Cardiac muscle cell (in vitro differentiated cells and primary cell): Measurements from ENCODE around the gene TAAR8. TPM values are rescaled to one million over a fixed set of nuclear protein-coding genes. Genes with fewer than 3 reads are reported as not detected.
"Not testable (repeated sequence)": the region's sequence is repeated elsewhere in the genome, so short reads cannot be mapped to it uniquely, and the experiment has no call there.

Experiments used
- DNase-seq, 2 donors: peaks; one replicate each; pipeline versions ENCODE4 v3.0.0 to v3.0.0-alpha.2; 2010 to 2017; ENCODE audit warnings: low read depth in 1 of 2, low spot score in 1 of 2
- H3K27ac ChIP-seq: fragments of 200-600 bp; sonication (generic); 2 replicates; pipeline ENCODE4 v1.5.1; 2016
- H3K27me3 ChIP-seq: fragments of 200-600 bp; sonication (generic); 2 replicates; pipeline ENCODE4 v1.6.0; 2016; ENCODE audit warnings: control low read depth
- H3K36me3 ChIP-seq: fragments of 200-600 bp; sonication (generic); 2 replicates; pipeline ENCODE4 v1.5.1; 2016; ENCODE audit warnings: control low read depth
- H3K4me1 ChIP-seq: fragments of 200-600 bp; sonication (generic); 2 replicates; pipeline ENCODE4 v1.8.1; 2017; ENCODE audit warnings: low read depth, mild to moderate bottlenecking, mixed run types
- H3K4me3 ChIP-seq: fragments of 200-600 bp; sonication (generic); 2 replicates; pipeline ENCODE4 v1.5.1; 2016; ENCODE audit warnings: mild to moderate bottlenecking
- H3K9me3 ChIP-seq: fragments of 200-600 bp; sonication (generic); 2 replicates; pipeline ENCODE4 v1.5.1; 2017; ENCODE audit warnings: low read depth, mild to moderate bottlenecking, control low read depth
- CTCF ChIP-seq: IDR thresholded peaks from 2 replicates; pipeline ENCODE4 v1.5.1; 2012; ENCODE audit warnings: low read depth, mild to moderate bottlenecking, low read length
- polyA plus RNA-seq: library from polyadenylated mRNA; unstranded; fragments of >200 nt; fragmentation: Nextera tagmentation; extraction: Ambion mirVana; gene quantifications from 2 replicates; pipeline ENCODE4 v1.2.1, GENCODE V29; 2016
- total RNA-seq: library from RNA; depleted of rRNA; stranded (reverse); fragments of >200 nt; gene quantifications from 2 replicates; pipeline ENCODE4 v1.2.3, GENCODE V29; 2016

TAAR8 gene
- total and polyA plus RNA-seq, 2 experiments from 2014 or later: not detected

GRCh38 chr6:132530293-132530974 lies 22.0 kb upstream of the TAAR8 start:
- Histone ChIP-seq H3K36me3 (no peaks in the 10 kb centered on the region), H3K4me1 (no peaks in the 10 kb centered on the region), H3K27me3 (no peaks in the 10 kb centered on the region), H3K27ac (no peak overlapping the region), H3K9me3 (no peaks in the 10 kb centered on the region), H3K4me3 (no peak overlapping the region)
- peak; percentile 67 for TF ChIP-seq CTCF
- DNase-seq: peak; percentile 79

- H3K27me3 ChIP-seq, DNase-seq, H3K27ac ChIP-seq, H3K4me3 ChIP-seq, H3K4me1 ChIP-seq, H3K9me3 ChIP-seq, H3K36me3 ChIP-seq: not testable (repeated sequence)
Measured at GRCh38 chr6:132534546-132534945, 17.9 kb upstream of the TAAR8 start.

- Histone ChIP-seq H3K36me3 (no peaks in the 10 kb centered on the region), H3K27ac (no peak overlapping the region), H3K27me3 (no peaks in the 10 kb centered on the region), H3K4me3 (no peak overlapping the region), H3K9me3 (no peaks in the 10 kb centered on the region), H3K4me1 (no peaks in the 10 kb centered on the region)
- DNase-seq: no peak
- no peak for TF ChIP-seq CTCF
Measured at GRCh38 chr6:132537145-132537544, 15.3 kb upstream of the TAAR8 start.

GRCh38 chr6:132537977-132538376 lies 14.5 kb upstream of the TAAR8 start, which contains the start of gene TAAR9:
Gene TAAR9 (plus strand): TSS chr6:132538277. CDS start chr6:132538290, 13 bp downstream.
- H3K27ac ChIP-seq: no peak within 1 kb of the TSS
- no peak within 1 kb of the TSS for H3K4me3 ChIP-seq
- H3K4me1 ChIP-seq: no peaks in the 10 kb centered on the region
- no peak for TF ChIP-seq CTCF
- H3K36me3 ChIP-seq: no peaks in the 10 kb centered on the region
- no peaks in the 10 kb centered on the region for H3K9me3 ChIP-seq
- no peaks in the 10 kb centered on the region for H3K27me3 ChIP-seq
- no peak for DNase-seq

- no peak for TF ChIP-seq CTCF
- H3K9me3 ChIP-seq: no peaks in the 10 kb centered on the region
Measured at GRCh38 chr6:132544826-132545225, 7.6 kb upstream of the TAAR8 start.

GRCh38 chr6:132548746-132549463 lies 3.6 kb upstream of the TAAR8 start:
- Histone ChIP-seq H3K4me3 (no peak overlapping the region), H3K27me3 (no peaks in the 10 kb centered on the region), H3K4me1 (no peaks in the 10 kb centered on the region), H3K36me3 (no peaks in the 10 kb centered on the region), H3K9me3 (no peaks in the 10 kb centered on the region), H3K27ac (no peak overlapping the region)
- no peak for TF ChIP-seq CTCF
- DNase-seq: no peak

More at GRCh38 chr6:132544826-132545225, 7.6 kb upstream of the TAAR8 start:
- no peak for DNase-seq
- no peak overlapping the region for H3K4me3 ChIP-seq
- H3K27me3 ChIP-seq: no peaks in the 10 kb centered on the region
- no peak overlapping the region for H3K27ac ChIP-seq
- H3K36me3 ChIP-seq: no peaks in the 10 kb centered on the region
- no peaks in the 10 kb centered on the region for H3K4me1 ChIP-seq
